Suppressor macrophage treated with lipopolysaccharide for 1 hour (primary cell): Measurements from ENCODE around the gene ADCY5.

Experiments
- DNase-seq, 3 donors: peaks; one replicate each; pipeline ENCODE4 v3.0.0-alpha.2; 2020 to 2022

ADCY5 gene

DNA sequence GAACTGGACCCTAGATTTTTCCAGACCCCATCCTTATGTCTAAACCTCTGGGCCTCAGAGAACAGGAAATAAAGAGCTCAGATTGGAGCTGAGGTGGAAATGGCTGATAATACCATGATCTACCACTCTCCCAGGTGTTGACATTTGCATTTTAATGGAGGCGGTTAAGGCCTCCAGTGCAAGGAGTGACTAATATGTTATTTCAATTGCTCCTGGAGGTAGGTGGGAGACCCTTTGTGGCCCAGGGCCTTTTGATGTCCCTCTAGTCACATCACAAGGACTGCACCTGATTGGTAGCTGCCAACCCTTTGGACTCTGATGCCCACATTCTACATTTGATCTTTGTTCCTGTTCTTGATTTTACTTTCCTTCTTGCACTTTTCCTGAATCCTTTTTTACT, 9.0 kb upstream of the ADCY5 start:
- peak; percentile 7 to 49 (median 26) for DNase-seq

DNA sequence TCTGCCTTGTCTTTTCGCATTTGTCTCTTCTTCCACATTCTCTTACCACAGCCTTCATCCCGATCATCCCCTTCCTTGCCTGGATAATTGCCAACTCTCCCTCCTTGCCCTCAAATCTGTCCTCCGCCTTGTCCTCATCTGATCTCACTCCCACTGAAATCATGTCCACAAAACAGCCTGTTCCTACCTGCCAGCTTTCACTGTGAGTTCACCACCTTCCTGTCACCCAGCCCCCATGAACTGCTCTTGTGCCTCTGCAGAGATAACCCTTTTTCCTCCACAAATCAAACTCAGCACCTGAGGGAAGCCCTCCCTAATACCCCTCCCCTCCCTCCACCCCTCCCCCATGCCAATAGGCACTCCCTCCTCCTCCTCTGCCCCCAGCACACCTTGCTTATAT, 4.8 kb upstream of the ADCY5 start:
- DNase-seq, result no peak

DNA sequence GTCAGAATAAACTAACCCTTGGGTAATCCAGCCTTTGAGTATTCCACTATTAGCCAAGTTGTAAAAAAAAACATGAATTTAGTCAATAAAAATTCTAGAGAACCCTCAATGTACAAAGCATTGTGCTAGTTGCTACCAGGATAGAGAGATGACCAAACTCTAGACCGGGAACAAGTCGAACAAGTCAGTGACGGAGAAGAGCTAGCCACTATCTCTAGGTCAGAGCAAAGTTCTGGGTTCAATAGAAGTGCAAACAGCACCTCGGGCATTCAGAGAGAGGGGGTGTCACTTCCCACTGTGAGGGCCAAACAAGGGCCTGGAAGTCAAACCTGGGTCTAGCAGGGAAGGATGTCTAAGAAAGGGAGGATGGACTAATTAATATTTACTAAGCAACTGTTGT, 2.3 kb upstream of the ADCY5 start:
- DNase-seq, result no peak

DNA sequence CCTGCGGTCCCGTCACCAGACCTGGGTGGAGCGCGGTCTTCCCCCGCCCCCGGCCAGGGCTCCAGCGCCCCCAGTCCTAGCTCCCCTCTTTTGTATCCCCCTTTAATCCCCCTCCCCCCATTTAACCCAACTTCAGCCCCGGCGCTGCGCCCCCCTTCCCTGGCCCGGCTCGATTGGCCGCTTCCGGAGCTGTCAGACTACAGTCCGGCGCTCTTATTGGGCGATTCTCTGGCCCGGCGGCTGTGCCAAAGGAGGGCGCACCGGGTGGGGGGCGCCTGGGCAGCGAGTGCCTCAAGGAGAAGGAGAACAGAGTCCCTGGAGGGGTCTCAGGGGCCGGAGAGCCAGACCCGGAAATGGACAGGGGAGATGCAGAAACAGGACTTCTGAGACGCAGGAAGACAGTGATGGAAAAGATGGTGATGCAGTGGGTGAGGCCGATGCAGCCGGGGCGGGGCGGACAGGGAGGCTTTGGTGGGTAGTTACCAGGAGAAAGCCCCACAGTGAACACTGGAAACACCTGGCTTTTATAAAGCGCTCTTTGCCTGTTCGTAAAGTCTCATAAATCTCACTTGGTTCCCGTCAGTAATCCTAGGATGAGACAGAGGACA, 1.2 kb upstream of the ADCY5 start:
- DNase-seq, result no peak

DNA sequence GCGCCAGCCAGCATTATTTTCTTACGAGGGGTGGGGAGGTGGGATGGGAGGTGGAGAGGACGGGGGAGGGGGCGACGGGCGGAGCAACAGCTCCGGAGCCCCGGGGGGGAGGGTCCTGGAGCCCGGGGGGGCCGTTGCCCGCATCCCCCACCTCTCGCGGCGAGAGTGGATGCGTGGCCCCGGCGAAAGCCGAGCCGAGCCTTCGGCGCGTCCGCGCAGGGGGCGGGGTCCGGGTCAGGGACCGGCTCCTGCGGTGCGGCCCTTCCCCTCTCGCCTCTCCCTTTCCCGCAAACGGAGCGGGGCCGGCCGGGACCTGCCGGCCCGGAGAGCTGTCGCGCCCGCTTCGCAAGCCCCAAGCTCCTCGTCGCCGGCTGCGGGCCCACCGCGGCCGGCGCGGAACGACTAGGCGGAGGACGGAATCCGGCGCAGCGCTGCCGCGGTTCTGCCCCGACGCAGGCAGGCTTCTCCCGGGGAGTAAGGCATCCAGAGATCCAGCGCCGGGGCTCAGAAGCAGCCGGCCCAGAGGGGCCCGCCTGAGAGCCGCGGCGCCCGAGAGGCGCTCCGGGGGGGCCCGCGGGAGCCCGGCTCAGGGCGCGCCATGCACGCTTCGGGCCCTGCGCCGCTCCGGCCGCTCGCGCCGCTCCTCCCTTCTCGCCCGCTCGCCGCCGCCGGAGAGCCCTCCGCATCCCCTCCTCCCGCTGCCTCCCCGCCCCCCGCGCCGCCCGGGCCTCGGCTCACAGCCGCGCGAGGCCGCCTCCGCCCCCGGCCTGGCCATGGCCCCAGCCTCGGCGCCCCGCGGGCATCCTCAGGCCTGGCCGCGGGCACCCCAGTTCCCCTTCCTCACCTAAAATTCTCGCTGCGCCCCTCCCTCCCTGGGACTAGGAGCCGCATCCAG, 459 bp upstream of the ADCY5 start:
- DNase-seq, result peak in 2 of 3 donors; percentile 16 to 49

DNA sequence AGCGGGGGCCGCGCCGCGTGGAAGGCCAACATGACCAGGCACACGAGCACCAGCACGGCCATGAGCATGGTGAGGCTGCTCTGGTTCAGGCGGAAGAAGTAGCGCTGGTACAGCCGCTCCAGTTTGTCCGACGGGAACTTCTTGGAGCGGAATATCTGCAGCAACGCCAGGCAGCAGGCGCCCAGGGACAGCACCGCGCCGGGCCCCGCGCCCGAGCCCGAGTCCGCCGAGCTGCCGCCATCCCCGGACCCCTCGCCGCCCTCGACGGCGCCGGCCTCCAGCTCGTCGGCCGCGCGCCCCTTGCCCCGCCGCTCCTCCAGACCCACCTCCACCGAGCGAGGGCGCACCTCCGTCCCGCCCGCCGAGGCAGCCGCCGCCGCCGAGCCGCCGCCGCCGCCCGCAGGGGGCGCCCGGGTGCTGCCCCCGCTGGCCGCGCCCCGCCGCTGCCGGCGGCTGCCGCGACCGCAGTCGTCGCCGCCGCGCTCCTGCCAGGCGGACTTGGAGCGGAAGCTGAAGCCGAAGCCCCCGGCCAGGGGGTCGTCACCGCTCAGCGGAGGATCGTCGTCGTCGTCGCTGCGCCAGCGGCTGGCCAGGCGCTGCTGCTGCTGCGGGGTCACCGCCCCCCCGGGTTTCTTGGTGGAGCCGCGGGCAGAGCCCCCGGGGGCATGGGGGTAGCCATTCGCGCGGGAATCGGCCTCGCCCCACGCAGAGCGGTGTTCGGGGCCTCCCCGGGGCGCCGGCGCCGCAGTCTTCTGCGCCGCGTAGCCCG, 957 bp downstream of the ADCY5 start:
- peak; percentile 51 to 88 (median 70) for DNase-seq

DNA sequence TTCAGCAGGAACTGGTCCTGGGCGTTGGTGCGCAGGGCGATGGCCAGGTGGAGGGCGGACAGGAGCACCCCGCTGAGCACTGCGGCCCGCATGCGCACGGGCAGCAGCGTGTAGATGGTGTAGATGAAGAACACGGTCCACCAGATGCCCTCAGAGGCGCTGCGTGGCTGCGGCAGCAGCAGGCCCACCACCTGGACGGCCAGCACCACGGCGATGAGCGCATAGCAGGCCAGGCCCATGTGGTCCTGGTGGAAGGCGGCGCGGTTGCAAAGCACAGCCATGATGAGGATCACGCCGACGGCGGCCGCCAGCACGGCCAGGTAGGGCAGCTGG, 1.5 kb downstream of the ADCY5 start:
- DNase-seq, result no peak

DNA sequence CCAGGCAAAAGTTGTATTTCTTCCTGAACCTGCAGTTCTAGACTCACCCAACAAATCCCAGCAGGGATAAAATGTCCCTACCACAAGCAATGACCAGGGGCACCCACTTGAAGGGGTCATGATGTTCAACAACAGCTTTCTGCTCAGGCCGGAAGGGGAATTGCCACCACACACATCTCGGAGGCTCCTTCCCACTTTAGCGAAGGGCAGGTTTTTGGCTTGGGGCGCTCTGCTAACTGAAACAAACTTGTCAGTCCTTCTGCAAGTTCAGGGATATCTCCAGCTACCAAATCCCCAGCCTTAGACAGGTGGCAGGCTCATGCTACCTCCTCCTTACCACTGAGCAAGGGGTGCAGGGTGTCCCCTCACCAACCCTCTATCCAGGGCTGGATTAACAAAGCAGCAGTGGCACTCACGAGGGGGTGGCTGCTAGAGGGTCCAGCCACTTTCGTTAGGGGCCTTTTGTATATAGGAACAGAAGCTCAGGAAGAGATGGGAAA, 2.2 kb downstream of the ADCY5 start:
- no peak for DNase-seq

DNA sequence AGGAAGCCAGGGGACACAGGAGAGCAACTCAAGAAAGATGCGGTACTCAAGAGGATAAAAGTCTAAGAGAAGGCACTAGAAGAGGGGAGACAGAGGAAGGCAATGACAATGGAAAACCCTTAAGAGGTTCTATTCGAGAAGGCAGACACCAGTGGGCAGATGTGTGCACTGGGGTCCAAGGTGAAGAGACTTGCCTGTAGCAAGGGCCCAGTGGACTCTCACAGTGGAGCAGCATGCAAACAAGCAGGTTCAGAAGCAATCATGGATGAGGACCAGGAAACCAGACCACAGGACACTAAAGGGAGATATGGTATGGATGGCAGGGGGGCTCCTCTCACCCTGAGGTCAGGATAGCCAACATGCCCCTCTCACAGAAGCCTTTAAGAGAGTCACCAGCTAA, 2.7 kb downstream of the ADCY5 start:
- no peak for DNase-seq

DNA sequence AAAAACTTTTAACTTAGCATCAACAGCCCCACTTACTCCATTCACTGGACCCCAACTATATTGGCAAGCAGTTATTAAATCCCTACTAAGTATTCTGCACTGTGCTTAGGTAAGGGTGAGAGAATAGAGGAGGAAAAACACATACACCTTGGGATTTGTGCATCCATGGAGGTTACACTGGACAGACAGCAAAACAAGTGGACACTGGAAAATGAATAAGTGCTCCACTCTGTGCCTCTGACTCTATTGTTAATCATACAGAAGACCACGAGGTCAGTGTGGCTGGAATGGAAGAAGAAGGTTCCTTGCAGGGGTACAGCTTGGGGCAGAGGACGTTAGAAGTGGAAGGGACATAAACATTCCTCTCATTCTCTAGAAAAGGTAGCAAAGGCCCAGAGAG, 3.2 kb downstream of the ADCY5 start:
- no peak for DNase-seq

DNA sequence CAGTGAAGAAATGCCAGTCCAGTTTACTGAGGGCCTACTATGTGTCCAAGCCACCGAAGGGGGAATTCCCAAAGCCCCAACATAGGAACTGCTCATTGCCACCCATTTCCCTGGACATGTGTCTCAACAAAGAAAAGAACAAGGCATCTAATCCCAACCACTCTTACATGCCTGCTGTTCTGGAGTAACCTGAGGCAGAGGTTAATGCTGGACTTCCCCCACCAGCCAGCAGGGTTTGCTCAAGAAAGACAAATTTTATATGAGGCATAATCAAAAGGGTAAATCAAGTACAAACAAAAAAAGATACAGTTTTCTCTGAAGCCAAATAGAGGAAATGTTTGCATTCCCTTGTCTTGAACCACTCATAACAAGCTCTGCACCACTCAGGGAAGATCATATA, 4.1 kb downstream of the ADCY5 start:
- DNase-seq, result no peak

DNA sequence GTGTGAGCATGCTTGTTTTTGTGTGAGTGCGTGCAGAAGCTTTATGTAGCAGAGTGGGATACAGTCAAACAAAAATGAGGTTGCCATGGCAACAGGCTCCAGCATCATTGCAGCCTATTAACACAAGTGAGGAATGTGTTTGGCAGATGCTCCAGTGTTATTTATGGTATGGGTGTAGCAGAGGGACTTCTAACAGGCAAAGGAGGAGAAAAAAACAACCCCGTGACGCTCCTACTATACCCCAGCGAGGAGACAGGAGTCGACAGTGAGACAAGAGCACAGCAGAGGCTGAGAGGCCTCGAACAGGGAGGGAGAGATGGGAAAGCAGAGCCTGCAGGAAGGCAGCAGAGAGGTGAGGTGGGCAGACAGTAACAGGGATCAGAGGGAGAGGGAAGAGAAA, 4.9 kb downstream of the ADCY5 start:
- DNase-seq, result no peak

DNA sequence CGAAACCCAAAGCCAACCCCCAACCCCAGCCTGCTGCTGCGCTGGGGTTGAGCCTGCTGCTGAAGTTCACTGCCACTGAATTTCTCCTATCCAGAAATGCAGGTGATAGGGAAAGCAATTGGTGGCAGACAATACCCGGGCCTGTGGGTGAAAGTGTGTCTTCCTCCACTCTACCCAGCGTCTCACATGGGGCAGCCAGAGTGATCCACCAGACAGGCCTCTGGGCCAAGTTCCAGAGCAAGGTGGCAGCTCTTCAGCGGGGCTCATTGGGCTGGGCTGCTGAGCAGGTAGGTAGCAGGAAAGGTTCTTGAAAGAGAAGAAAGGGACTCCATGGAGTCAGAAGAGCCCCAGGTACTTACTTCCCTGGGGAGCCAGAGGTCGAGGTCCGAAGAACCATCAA, 6.0 kb downstream of the ADCY5 start:
- no peak for DNase-seq

DNA sequence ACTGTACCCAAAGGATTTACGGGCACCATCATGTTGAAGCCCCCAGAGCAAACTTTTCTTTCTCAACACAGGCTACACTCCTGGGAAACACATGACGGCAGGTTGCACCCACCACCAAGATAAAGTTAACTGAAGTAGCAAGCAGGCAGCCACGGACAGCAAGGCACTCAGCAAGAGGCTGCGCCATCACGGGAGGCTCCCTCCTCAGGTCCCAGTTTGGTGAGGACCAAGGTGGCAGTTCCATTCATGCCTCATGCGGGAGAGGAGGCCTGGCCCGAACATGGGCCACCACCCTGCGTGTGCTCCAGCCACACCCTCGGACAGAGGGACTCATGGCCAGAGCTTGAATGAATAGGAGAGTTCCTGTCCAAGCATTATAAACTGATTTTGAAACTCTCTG, 6.8 kb downstream of the ADCY5 start:
- no peak for DNase-seq

DNA sequence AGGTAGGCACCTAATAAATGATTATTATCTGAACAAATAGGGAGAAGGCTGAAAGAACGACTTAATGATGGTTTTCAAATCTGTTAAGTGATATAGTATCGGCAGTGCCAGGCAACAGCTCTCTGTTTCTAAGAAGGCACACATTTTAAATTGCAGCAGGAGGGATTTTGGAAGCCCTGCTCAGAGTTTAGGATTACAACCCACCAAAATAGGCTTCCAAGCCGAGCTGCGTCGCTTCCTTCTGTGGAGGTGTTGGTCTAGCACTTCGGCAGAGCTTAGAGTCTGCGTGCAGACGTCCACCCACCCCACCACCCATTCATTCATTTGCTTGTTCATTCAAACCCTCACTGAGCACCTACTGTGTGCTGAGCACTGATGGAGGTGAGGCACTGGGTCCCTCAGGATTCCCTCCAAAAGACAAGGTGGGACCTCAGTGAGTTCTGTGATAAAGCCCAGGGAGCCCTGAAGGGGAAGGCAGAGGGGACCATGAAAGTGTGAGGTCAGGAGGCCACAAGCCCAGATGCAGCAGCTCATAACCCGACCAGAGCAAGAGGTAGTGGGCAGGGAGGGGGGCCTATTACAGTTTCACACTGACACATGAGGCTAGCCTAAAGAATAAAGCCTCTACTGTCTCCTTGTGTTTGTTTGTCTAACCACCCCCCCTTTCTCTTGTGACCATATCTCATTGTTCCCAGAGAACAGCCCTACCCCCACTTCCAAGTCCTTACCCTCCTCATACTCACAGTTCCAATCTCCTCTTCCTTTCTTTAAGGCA, 8.9 kb downstream of the ADCY5 start:
- no peak for DNase-seq

DNA sequence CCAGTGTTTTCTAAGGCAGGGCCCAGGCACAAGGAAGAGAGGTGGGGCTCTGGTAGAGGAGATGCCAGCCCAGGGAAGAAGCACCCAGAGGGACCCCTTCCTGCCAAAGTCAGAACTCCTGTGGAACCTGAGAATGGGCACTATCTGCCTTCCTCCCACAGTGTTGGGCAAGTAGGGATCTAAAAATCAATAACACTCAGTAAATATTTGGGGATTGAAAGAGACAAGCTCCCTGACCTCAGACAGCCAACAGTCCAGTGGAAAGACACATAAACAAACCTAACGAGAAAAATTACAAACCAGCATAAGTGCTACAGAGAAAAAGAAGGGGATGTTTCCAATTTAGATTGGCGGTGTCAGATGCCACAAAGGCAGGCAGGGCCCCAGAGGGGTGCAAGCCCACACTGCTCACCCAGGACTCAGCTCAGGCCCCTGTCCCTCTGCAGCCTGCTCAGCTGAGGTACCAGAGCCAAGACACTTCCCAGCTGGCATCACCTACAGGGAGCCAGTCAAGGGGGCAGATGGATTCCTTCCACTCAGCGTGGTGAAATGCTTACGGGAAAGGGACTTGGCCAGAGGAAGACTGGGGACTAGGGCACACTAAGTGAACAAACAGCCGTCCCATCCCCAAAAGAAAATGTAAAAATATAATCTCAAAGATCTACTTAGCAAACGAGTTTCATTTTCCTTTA, 15.9 kb downstream of the ADCY5 start:
- DNase-seq, result no peak

DNA sequence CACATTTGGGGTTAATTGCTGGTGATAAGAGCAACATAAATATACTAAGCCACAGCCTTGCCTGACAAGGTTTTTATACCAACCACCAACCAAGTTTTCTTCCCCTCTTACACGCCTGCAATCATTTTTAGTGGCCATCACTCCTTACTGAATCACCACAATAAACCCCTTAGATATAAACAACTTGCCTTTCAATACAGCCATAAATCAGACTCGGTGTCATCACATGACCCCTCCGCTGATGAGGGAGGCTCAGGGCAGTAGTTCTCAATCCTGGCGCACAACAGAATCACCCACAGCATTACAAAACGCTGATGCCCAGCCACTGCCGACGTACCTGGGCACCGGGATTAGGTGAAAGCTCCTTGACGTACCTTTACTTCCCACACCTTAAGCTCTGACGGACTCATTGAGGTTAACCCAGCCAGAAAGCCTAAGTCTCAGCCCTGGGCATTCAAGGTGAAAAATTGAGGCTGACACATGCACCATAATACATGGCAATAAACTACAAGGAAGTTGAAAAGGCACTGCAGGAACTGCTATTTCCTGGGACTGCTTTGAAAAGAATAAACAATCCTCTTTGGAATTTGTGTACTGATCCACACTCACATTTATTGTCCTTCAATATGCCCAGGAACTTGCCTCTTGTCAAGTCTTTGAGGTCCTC, 17.1 kb downstream of the ADCY5 start:
- no peak for DNase-seq

DNA sequence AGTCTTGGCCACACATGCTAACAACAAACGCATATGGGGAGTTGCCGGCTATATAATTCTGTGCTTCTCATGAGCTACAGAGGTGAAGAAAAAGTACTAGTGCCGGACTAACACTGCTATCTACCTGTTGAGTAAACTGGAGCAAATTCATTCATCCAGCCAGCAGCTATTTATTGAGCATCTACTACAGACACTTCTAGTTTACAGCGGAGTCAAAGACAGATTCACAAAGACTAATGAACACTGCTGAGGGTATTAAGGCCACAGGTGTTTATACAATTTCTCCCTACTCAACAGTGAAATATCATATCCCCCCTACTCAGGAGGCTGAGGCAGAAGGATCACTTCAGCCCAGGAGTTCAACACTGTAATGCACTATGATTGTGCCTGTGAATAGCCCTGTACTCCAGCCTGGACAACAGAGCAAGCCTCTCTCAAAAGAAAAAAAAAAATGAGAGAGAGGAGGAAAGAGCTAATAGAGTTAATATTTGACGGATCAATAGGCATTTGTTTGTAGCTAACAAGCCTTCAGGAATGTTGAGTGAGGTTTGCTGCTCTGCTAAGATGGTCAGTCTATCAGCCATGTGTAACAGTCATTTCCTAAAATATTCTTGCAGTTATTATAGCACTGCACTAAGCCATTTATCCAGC, 17.8 kb downstream of the ADCY5 start:
- DNase-seq, result no peak

DNA sequence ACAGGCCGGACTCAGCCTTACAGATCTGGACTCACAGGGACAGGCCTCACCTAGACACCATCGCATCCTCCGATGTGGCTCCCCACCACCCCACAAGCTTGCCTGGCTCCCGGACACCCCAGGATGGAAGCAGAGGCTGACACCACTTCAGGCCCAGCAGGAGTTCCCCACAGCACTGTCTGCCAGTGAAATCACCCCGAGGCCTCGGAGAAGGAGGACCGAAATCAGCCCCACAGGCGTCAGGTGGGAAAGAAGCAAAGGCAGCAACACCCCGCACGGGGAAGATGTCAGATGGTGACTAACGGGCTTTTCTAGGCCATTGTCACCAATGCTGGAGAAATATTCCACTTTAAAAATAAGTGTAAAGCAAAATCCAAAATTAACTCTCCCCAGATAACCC, 18.6 kb downstream of the ADCY5 start:
- DNase-seq, result no peak

DNA sequence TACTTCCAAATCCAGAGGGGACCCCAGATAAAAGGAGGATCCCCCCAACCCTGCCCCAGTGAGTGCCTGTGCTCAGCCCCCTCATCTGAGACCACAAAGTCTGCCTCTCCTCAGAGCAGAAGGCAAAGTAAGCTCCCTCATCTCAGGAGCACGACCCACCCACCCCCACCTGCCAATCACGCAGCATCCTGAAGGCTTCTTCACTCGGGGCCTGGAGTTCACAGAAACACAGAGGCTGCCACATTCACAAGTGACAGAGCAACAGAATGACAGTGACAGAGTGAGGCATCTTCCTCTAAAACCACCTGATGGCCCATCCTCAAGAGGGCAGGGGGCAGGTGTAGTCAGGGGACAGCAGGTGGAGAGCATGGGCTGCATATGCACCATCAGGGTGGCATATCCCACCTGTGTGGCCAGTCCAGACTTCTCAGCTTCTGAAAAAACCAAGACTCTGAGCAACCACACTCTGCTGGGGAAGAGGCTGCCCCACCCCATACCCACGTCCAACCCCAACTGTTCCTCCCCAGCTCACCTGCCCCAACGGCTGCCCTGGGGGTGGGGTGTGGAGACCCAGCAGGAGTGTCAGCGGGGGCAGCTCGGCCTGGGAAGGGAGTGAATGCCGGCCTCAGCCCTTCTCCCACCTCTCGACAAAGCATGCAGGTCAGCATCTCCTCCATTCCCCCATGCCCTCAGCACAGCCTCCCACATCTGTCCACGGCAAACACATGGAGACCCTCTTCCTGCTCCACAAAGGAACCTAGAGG, 19.3 kb downstream of the ADCY5 start:
- no peak for DNase-seq
